ENCODE results near the gene HPGD. TPM values are rescaled to one million over a fixed set of nuclear protein-coding genes. Genes with fewer than 3 reads are reported as not detected.

HPGD gene
- total and polyA plus RNA-seq, 4 donors, result 19.8 to 144 (median 40.4) TPM

- ATAC-seq (ENCODE audit: insufficient read depth, low FRiP score), result no peak
- H3K27ac ChIP-seq (ENCODE audit: low read depth in 1 of 2, low read length in 1 of 2), result no peak overlapping the region
- DNase-seq, result no peak
Measured at GRCh38 chr4:174454815-174455473, 67.3 kb downstream of the HPGD start.

GRCh38 chr4:174451718-174452296 is 70.5 kb downstream of the HPGD start:
- TF ChIP-seq CTCF (IDR thresholded peaks at IDR 0.05; ENCODE audit: control extremely low read depth, extremely low read depth), result no peak
- Histone ChIP-seq H3K4me3 (no peak overlapping the region), H3K27me3 (ENCODE audit: control insufficient read depth in 3 of 3, insufficient read depth in 3 of 3, low read length in 2 of 3) (no peaks in the 10 kb centered on the region), H3K9me3 (ENCODE audit: control insufficient read depth in 4 of 4, insufficient read depth in 3 of 4, low read length in 3 of 4) (no peaks in the 10 kb centered on the region), H3K27ac (ENCODE audit: low read depth in 1 of 2, low read length in 1 of 2) (no peak overlapping the region), H3K4me1 (ENCODE audit: control insufficient read depth in 5 of 5, insufficient read depth in 5 of 5, low read length in 5 of 5) (peaks cover 0 to under 1% (median 0%) of the 10 kb centered on the region in 5 donors), H3K9ac (ENCODE audit: insufficient read depth in 1 of 2, low read length in 2 of 2) (no peak overlapping the region), H3K36me3 (ENCODE audit: control insufficient read depth in 4 of 4, insufficient read depth in 4 of 4, low read length in 4 of 4) (no peaks in the 10 kb centered on the region)
- ATAC-seq (ENCODE audit: insufficient read depth, low FRiP score) (no peak), DNase-seq (no peak)
- WGBS, 2 donors, result 82 to 84% methylated on average over 2 of the region's 2 CpGs

More at GRCh38 chr4:174454815-174455473, 67.3 kb downstream of the HPGD start:
- WGBS, 2 donors, result 95 to 98% methylated on average over 6 of the region's 6 CpGs
- H3K4me3 ChIP-seq, result no peak overlapping the region
- no peaks in the 10 kb centered on the region for H3K36me3 ChIP-seq (ENCODE audit: control insufficient read depth in 4 of 4, insufficient read depth in 4 of 4, low read length in 4 of 4)
- no peaks in the 10 kb centered on the region for H3K9me3 ChIP-seq (ENCODE audit: control insufficient read depth in 4 of 4, insufficient read depth in 3 of 4, low read length in 3 of 4)
- H3K9ac ChIP-seq (ENCODE audit: insufficient read depth in 1 of 2, low read length in 2 of 2), result no peak overlapping the region
- peaks cover 0 to 11% (median 0%) of the 10 kb centered on the region in 5 donors for H3K4me1 ChIP-seq (ENCODE audit: control insufficient read depth in 5 of 5, insufficient read depth in 5 of 5, low read length in 5 of 5)
- H3K27me3 ChIP-seq (ENCODE audit: control insufficient read depth in 3 of 3, insufficient read depth in 3 of 3, low read length in 2 of 3), result no peaks in the 10 kb centered on the region
- TF ChIP-seq CTCF (IDR thresholded peaks at IDR 0.05; ENCODE audit: control extremely low read depth, extremely low read depth), result no peak

GRCh38 chr4:174450786-174451125 is 71.5 kb downstream of the HPGD start:
- Histone ChIP-seq H3K4me3 (no peak overlapping the region), H3K27ac (ENCODE audit: low read depth in 1 of 2, low read length in 1 of 2) (no peak overlapping the region), H3K27me3 (ENCODE audit: control insufficient read depth in 3 of 3, insufficient read depth in 3 of 3, low read length in 2 of 3) (no peaks in the 10 kb centered on the region), H3K9me3 (ENCODE audit: control insufficient read depth in 4 of 4, insufficient read depth in 3 of 4, low read length in 3 of 4) (no peaks in the 10 kb centered on the region), H3K4me1 (ENCODE audit: control insufficient read depth in 5 of 5, insufficient read depth in 5 of 5, low read length in 5 of 5) (no peaks in the 10 kb centered on the region), H3K36me3 (ENCODE audit: control insufficient read depth in 4 of 4, insufficient read depth in 4 of 4, low read length in 4 of 4) (no peaks in the 10 kb centered on the region), H3K9ac (ENCODE audit: insufficient read depth in 1 of 2, low read length in 2 of 2) (no peak overlapping the region)
- no peak for TF ChIP-seq CTCF (IDR thresholded peaks at IDR 0.05; ENCODE audit: control extremely low read depth, extremely low read depth)
- DNase-seq (no peak), ATAC-seq (ENCODE audit: insufficient read depth, low FRiP score) (no peak)
- WGBS, 2 donors, result 91 to 98% methylated on average over 3 of the region's 3 CpGs

Data from lung (tissue), 12 donors.